ENCODE results near the gene RUFY4.

The RUFY4 gene

GRCh38 chr2:218046238-218046637 lies 22.8 kb upstream of the RUFY4 start:
- Histone ChIP-seq H3K4me3 (no peak overlapping the region), H3K27ac (peak overlapping the region in 1 of 21 experiments; percentile 43)

- H3K27ac ChIP-seq = peak overlapping the region in 4 of 21 experiments; percentile 5 to 53 (median 42)
- no peak overlapping the region for H3K4me3 ChIP-seq
Observed at GRCh38 chr2:218047536-218048225, 21.4 kb upstream of the RUFY4 start.

GRCh38 chr2:218051903-218052302 lies 17.1 kb upstream of the RUFY4 start:
- no peak overlapping the region for H3K27ac ChIP-seq
- no peak overlapping the region for H3K4me3 ChIP-seq

- no peak overlapping the region for H3K4me3 ChIP-seq
- H3K27ac ChIP-seq = no peak overlapping the region
Observed at GRCh38 chr2:218059289-218059688, 9.8 kb upstream of the RUFY4 start.

- Histone ChIP-seq H3K4me3 (no peak overlapping the region), H3K27ac (no peak overlapping the region)
Observed at GRCh38 chr2:218060118-218060517, 8.9 kb upstream of the RUFY4 start.

GRCh38 chr2:218060950-218061660 lies 7.9 kb upstream of the RUFY4 start:
- Histone ChIP-seq H3K27ac (no peak overlapping the region), H3K4me3 (no peak overlapping the region)

GRCh38 chr2:218063486-218063885 lies 5.6 kb upstream of the RUFY4 start:
- Histone ChIP-seq H3K4me3 (no peak overlapping the region), H3K27ac (peak overlapping the region in 1 of 21 experiments; percentile 42)

GRCh38 chr2:218063896-218064295 lies 5.2 kb upstream of the RUFY4 start:
- peak overlapping the region in 3 of 21 experiments; percentile 21 to 42 (median 42) for H3K27ac ChIP-seq
- no peak overlapping the region for H3K4me3 ChIP-seq

- Histone ChIP-seq H3K4me3 (no peak overlapping the region), H3K27ac (peak overlapping the region in 2 of 21 experiments; percentile 6 to 42)
Observed at GRCh38 chr2:218065239-218066006, 3.6 kb upstream of the RUFY4 start.

GRCh38 chr2:218066926-218067515 lies 2.0 kb upstream of the RUFY4 start:
- Histone ChIP-seq H3K27ac (no peak overlapping the region), H3K4me3 (no peak overlapping the region)

- no peak overlapping the region for H3K4me3 ChIP-seq
- H3K27ac ChIP-seq = no peak overlapping the region
Observed at GRCh38 chr2:218067523-218067922, 1.5 kb upstream of the RUFY4 start.

GRCh38 chr2:218069606-218070300 lies 700 bp downstream of the RUFY4 start:
- no peak overlapping the region for H3K4me3 ChIP-seq

GRCh38 chr2:218070587-218070986 lies 1.5 kb downstream of the RUFY4 start:
- H3K4me3 ChIP-seq = no peak overlapping the region
- no peak overlapping the region for H3K27ac ChIP-seq

More at GRCh38 chr2:218069606-218070300, 700 bp downstream of the RUFY4 start:
- no peak overlapping the region for H3K27ac ChIP-seq

GRCh38 chr2:218071218-218071937 lies 2.3 kb downstream of the RUFY4 start:
- Histone ChIP-seq H3K4me3 (no peak overlapping the region), H3K27ac (no peak overlapping the region)

- Histone ChIP-seq H3K4me3 (no peak overlapping the region), H3K27ac (no peak overlapping the region)
Observed at GRCh38 chr2:218072002-218072401, 2.9 kb downstream of the RUFY4 start.

GRCh38 chr2:218072478-218073024 lies 3.5 kb downstream of the RUFY4 start:
- H3K27ac ChIP-seq = no peak overlapping the region
- no peak overlapping the region for H3K4me3 ChIP-seq

GRCh38 chr2:218073185-218073584 lies 4.1 kb downstream of the RUFY4 start:
- Histone ChIP-seq H3K4me3 (no peak overlapping the region), H3K27ac (no peak overlapping the region)

GRCh38 chr2:218074031-218074430 lies 5.0 kb downstream of the RUFY4 start:
- Histone ChIP-seq H3K27ac (no peak overlapping the region), H3K4me3 (no peak overlapping the region)
